Pulmonary artery endothelial cell (primary cell): Measurements from ENCODE around the gene STOX1. TPM values are rescaled to one million over a fixed set of nuclear protein-coding genes. Genes with fewer than 3 reads are reported as not detected.

Experiments used
- total RNA-seq: library from RNA; depleted of rRNA; stranded (reverse); fragments of >200 nt; gene quantifications from 2 replicates; pipeline ENCODE4 v1.2.3, GENCODE V29; 2014

Gene STOX1
- total RNA-seq, 1 donor from 2014 or later, result 0.13 TPM

Other genes starting within 250 kb of the STOX1 start
- 30.9 and 40.4 TPM in 2 replicates for gene CCAR1, start 106.3 kb upstream of the STOX1 start, total RNA-seq
- 38.8 and 43.6 TPM in 2 replicates for gene DDX50, start 73.8 kb downstream of the STOX1 start, total RNA-seq
- gene DDX21, start 128.6 kb downstream of the STOX1 start, total RNA-seq, result 152 and 176 TPM in 2 replicates
- gene KIFBP, start 161.3 kb downstream of the STOX1 start, total RNA-seq, result 29.6 and 46.1 TPM in 2 replicates